HG03066 (cell line): ENCODE measurements around the gene SYT6.

Source experiments
- ATAC-seq: cut with Tn5 transposase; IDR thresholded peaks from one replicate; pipeline ENCODE4 v1.9.1; 2021; ENCODE audit warnings: low read depth; ENCODE audit not compliant: unreplicated experiment

The SYT6 gene

DNA sequence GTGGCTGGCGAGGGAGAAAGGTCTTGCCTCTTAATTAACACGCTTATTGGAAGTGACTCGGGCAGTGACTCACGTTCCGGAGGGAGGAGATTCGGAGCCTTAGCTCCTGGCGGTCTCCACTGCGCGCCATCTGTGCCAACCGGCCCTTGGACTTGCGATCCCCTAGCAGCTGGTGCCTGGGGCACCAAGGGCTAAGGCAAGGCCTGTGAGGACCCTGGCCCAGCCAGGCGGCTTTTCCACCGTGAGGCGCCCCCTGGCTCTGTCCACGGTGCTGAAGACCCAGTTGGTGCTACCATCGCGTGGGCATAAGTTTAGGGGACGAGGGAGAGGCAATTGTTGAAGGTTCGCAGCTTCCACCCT, 1.3 kb upstream of the SYT6 start:
- no peak for ATAC-seq

GRCh38 chr1:114154146-114154962, 685 bp upstream of the SYT6 start:
- ATAC-seq = no peak

DNA sequence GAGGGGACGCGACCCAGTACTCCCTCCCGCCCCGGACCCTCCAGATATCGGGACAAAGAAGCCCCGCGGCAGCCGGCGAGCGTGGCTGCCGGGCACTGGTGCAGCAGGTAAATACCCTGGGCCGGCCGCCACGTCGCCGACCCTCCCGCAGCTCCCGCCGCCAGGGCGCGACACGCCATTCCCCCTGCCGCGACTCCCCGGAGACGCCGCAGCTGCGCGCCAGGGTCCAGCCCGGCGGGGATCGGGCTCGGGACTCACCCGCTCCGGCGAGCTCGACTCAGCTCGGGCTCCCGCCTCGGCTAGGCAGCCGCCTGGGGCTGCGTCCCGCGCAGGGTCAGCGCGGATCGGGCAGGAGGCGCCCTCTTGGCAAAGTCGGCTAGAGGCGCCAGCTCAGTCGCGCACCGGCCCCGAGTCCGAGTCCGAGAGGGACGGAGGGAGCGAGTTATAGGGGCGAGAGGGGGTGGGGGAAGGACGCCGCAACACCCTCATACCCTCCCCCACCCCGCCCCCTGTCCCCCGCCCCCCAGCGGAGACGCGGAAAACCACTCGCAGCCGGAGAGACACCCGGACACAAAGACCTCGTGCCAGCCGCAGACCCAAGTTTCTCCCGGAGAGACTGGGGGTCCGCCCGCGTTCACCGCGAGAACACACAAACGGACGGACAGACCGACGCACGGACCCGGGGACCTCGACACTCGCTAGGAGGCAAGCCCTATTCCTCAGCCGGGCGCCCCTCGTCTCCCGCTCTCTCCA, 985 bp downstream of the SYT6 start:
- ATAC-seq = no peak

GRCh38 chr1:114152089-114152507, 1.6 kb downstream of the SYT6 start:
- ATAC-seq = no peak

- ATAC-seq = no peak
Measured at GRCh38 chr1:114150016-114150415, 3.7 kb downstream of the SYT6 start.

- ATAC-seq = no peak
Measured at GRCh38 chr1:114149211-114149610, 4.5 kb downstream of the SYT6 start.

DNA sequence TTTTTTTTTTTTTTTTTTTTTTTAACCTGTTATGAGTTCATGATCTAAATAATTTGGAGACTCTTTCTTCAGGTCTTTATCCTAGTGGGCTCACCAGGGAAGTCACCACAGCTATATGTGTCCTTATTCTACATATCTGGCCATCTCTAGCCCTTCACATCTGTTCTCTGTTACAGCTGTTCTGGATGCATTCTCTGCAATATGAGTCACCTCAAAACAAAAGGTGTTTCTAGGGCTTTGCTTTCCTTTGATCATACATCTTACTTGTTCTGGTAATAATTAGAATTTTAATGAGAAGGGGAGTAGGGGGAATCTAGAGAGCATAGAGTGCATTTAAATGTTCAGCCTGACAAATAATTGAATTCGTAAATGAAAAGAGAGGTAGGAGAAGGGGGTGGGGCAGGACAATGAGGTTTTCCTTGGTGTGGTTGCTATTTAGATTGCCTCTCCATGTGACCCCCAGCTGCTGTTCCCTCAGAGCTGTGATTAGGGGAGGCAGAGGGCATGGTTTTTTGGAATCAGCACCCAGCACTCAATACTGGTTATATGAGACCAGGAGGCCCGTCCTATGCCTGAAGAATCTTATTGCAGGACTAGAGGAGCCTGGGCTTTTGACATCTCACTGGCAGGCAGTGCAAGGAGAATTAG, 8.0 kb downstream of the SYT6 start:
- ATAC-seq = no peak

GRCh38 chr1:114144016-114144415, 9.7 kb downstream of the SYT6 start:
- ATAC-seq = no peak

DNA sequence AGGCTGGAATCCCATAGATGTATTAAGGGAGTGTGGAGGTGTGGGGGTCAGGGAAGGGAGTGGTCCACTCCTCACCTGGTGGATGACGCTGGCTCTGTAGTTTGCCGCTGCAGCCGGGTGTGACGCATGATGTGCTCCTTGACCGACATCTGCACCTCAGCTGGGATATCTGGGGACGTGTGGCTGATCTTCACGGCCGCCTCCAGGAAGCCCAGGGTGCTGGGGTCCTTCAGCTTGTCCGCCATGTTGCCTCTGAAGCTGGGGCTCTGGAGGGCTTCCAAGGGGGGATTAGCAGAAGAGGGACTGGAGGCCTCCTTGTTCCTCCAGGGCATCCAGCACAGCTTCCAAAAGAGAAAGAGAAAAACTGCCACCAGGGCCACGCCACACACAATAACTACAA, 14.1 kb downstream of the SYT6 start:
- no peak for ATAC-seq

DNA sequence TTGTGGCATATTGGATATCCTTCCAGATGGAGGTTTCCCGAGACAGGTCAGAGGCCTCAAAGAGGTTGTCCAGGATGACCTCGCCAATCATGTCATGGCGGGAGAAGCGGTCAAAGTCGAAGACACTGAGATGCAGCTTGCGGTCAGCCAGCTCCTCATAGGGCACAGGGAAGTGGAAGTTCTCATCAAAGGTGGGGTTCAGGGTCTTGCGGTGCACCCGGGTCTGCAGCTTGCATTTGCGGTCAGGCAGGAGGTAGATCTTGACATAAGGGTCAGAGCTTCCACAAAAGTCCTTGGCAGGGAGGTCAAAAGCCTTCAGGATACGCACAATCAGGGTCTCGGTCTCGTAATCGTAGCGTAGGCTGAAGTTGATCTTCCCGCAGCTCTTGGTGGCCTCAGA, 16.2 kb downstream of the SYT6 start:
- ATAC-seq = no peak

DNA sequence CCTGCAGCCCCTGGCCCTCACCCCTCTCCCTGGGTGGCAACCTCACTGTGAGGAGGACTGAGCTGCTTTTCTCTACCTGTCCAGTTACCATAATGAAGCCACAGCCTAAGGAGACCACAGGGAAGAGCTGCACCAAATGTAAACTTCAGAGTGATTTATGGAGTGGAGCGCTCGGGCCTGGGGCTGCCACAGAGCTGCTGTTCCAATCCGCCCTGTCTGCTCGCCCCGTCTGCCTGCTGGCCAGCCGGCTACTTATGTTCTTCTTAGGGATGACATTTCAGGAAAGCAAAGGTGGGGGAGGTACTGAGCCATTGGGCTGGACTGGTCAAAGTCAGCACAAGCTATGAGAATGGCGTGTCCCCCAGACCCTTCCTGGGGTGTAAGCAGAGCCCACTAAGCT, 17.9 kb downstream of the SYT6 start:
- ATAC-seq = no peak

GRCh38 chr1:114134518-114134917, 19.2 kb downstream of the SYT6 start:
- no peak for ATAC-seq

DNA sequence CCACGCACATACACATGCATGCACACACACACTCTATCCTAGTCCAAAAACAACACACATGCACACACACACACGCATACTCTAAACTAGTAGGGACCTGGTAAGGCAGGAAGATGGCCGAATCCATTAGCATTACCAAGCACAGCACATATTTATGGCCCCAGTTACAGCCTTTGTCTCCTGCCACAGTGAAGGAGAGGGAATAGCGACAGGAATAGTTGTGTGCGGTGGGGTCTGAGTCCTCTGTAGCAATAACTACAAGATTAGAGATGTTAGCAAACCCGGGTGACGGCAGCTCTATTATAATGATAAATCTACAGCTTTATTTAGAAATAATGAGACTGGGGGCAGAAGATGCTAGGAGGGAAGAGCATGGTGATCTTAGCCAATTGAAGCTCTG, 20.5 kb downstream of the SYT6 start:
- ATAC-seq = no peak

DNA sequence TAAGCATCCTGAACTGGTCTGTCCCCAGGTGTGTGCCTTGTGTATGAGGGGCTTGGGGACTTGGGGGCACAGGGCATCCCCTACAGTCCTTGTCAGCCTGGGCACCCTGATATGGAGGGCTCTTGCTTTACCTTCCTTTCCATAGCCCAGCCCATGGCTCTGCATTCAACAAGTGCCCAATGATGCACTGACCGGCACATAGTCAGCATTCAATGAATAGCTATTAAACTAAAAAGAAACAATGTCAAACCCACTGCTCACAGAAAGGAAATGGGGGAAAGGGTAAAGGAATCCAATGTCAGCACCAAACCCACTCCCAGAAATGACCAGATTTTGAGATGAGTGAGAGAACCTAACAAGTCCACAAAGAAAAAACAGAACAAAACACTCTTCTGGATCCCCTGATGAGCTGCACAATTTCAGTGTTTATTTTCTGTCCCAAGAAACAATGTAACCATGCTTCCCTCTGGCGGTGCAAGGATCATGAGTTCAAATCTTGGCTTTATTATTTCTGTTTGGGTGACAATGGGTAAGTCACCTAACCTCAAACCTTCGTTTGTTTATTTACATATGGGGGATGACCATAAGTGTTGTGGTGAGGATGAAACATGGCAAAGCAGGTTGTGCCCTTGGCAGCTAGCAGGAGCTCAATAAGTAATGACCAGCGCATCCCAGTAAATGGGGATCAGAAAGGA, 22.0 kb downstream of the SYT6 start:
- ATAC-seq = no peak

DNA sequence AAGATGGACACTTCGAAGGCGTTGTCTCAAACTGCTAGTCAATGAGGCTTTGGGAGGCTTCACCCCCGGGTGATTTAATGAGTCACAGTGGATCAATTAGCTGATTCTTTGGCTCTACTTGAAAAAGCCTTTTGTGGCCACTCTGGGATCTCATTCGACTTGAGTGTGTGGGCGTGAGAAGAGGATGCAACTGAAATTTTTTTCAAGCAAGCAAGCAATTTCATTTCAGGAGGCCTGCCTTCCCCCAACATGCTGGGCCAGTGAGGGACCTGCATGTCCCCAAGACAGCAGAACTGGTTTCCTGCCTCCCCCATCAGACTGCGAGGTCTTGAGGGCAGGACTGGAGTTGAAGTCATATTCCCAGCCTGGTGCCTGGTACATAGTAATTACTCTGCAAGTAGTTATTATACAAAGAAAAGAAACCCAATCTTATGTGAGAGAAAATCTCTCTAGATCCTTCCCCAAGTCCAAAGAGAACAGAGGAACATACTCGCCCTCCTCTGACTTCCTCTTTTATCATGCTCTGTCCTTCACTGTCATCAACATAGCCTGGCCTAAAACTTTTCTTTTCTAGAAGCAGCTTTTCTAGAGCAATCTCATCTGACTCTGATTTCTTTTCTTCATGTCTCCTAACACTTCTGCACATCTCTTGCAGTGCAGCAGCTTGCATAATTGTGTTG, 22.7 kb downstream of the SYT6 start:
- ATAC-seq = no peak

DNA sequence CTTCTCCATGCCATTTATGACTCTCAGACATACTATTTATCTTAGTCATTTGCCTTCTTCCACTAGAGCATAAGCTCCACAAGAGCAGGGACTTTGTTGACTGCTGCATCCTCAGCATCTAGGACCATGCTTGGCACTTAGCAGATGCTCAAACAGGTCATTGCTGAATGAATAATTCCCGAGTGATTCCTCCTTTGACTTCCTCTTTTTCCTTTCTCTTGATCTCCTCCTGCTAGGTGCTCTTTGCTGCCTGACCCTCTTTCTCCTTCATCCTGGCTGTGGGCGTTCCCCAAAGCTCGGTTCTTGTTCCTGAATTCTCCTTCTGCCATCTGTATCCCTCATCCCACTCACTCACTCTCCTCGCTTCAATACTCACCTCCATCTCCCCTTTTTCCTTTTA, 23.5 kb downstream of the SYT6 start:
- no peak for ATAC-seq

- no peak for ATAC-seq
Measured at GRCh38 chr1:114128293-114128692, 25.4 kb downstream of the SYT6 start.

GRCh38 chr1:114126261-114127095, 27.2 kb downstream of the SYT6 start:
- peak; percentile 66 for ATAC-seq

DNA sequence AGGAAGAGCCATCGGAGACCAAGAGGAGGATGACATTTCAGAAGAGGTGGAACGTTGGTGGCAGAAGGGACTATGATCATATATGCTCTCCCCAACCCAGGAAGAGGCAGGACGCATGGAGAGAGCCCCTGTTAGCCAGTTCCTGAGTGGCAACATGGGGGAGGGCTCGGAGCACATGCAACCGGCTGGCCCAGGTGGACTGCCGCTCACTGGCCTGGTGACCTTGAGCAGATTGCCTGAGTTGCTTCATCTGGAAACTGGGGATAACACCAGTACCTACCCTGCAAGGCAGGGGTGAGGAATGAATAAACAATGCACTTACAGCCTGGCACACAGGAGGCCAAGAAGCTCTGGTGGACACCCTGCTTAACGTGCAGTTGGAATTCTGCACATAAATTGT, 29.0 kb downstream of the SYT6 start:
- no peak for ATAC-seq
